GM18870 (cell line): ENCODE measurements around the gene MRPL40.
"Not testable (repeated sequence)": the region's sequence is repeated elsewhere in the genome, so short reads cannot be mapped to it uniquely, and the experiment has no call there.

Source experiments
- ATAC-seq: cut with Tn5 transposase; IDR thresholded peaks from one replicate; pipeline ENCODE4 v1.9.1; 2021; ENCODE audit warnings: moderate library complexity; ENCODE audit not compliant: unreplicated experiment

The MRPL40 gene

DNA sequence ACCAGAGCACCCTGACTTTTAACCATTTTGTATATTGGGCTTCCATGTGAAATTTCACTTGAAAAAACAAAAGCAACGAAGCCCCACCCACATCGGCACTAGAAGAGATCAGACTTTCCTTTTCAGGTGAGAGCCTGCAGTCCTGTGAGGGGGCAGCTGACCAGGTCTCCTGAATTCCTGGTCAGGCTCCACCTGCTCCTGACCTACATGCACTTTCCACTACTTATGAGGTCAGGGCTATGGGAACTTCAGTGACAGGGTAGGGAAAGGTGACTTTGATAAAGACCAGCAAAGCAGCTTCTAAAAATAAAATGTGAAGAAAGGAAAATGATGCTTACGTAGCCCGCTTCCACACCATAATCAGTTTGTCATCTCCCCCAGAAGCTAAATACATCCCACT, 25.5 kb upstream of the MRPL40 start:
- ATAC-seq: no peak

GRCh38 chr22:19407649-19408606, 24.4 kb upstream of the MRPL40 start:
- ATAC-seq: no peak

DNA sequence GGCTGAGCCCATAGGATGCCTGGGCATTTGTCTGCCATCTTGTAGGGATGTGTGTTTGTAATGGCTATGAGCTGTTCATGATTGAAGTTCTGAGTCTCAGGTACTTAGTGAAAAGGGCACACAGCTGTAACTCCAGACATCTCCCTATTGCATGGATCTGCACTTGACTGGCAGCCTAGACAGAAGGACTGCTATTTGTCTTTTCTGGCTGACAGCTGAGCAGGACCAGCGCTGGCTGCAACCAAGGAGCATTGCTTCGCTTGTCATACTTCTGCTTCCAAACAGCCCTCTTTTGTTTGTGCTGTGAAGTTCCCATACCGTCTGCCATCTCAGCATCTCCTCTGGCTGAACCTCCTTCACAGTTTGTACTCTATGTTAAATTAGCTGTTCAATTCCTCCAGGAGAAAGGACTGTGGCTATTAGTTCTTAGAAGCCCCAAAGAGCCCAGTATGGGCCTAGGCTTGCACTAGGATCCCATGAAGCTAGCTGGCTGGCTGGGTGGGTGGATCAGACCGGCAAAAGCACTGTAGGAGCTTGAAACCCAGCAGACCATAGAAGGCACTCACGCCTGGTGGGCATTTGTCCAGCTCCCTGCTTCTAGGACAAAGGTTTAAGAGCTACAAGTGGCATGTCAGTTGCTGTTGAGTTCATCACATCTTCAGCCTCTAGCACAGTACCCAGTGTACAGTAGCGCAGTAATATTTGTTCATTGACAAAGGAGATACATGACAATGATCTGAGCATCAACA, 21.2 kb upstream of the MRPL40 start:
- ATAC-seq: no peak

GRCh38 chr22:19411690-19412045, 20.7 kb upstream of the MRPL40 start:
- ATAC-seq: no peak

DNA sequence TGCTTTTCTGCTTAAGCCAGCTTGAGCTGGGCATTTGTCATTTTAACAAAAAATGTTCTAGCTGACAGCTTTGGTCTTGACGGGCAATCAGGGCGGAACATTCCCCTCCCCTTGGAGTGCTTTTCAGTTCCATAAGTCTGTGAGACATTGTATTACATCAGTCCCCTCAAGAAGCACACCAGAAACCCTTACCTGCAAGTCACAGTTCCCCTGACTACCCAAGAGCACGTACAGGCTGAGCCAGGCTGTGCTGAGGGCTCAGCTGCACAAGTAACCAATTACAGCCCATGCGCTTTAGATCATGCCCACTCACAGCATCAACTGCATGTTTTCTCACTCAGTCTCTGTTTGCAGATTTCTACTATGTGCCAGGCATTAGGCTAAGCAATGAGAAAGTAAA, 19.9 kb upstream of the MRPL40 start:
- ATAC-seq: no peak

DNA sequence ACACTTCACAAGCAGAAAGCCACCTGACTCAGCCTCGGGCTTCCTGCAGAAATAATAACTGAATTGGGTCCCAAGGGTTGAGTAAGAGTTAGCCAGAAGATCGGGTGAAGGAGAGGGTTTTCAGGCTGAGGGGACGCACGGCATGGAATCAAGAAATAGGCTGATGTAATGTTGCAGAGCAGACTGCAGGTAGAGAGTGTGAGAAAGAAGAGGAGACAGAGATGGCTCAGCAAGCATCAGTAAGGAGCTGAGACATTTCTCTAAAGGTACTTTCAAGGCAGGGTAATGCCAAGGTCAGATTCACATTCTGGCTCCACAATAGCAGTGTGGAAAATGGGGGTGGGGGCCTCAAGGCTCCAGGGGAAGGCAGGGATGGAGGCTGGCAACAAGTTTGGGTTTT, 19.4 kb upstream of the MRPL40 start:
- ATAC-seq: no peak

DNA sequence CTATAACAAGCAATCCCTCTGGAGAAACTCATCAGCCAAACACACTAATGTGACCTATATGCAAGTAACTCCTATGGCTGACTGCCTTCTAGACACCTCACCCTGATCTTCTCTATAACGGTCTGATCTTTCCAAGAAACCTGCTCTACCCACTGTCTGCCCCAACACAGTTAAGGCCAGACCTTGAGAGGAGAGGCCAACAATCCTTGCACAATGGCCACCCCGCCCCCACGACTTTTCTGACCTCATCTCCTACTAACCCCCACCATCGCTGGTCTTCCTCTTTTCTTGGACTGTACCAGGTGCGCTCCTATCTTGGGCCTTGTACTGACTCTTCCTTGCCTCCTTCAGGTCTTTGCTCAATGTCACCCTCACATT, 13.3 kb upstream of the MRPL40 start:
- ATAC-seq: no peak

DNA sequence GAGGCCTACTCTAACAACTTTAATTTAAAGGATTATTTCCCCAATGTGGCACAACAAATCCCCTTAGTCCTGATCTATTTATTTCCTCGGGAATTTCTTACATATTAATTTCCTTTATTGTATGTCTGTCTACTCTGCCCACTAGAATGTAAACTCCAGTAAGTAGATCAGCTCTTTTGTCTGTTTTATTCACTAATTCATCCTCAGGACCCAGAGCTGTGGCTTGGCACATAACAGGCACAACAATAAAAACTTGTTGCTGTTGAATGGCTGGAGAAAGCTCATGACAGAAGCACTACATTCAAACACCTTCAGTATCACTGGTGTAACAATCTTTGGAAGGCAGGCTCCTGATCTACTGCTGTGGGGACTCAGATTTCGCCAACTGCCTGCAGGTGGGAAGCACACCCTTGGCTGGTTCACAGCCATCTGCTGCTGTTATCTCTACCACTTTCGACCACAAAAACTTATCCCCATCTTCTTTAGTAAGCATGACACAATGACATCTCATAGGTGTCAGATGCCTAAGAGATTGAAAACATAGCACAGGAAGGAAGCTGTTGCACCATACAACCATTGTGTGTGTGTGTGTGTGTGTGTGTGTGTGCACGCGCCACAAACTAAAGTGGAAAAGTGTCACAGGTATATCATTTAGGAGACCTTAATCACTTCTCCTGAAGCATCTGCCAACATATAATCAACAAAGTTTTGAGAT, 12.7 kb upstream of the MRPL40 start:
- ATAC-seq: no peak

- ATAC-seq: no peak
Measured at GRCh38 chr22:19420321-19420720, 12.0 kb upstream of the MRPL40 start.

DNA sequence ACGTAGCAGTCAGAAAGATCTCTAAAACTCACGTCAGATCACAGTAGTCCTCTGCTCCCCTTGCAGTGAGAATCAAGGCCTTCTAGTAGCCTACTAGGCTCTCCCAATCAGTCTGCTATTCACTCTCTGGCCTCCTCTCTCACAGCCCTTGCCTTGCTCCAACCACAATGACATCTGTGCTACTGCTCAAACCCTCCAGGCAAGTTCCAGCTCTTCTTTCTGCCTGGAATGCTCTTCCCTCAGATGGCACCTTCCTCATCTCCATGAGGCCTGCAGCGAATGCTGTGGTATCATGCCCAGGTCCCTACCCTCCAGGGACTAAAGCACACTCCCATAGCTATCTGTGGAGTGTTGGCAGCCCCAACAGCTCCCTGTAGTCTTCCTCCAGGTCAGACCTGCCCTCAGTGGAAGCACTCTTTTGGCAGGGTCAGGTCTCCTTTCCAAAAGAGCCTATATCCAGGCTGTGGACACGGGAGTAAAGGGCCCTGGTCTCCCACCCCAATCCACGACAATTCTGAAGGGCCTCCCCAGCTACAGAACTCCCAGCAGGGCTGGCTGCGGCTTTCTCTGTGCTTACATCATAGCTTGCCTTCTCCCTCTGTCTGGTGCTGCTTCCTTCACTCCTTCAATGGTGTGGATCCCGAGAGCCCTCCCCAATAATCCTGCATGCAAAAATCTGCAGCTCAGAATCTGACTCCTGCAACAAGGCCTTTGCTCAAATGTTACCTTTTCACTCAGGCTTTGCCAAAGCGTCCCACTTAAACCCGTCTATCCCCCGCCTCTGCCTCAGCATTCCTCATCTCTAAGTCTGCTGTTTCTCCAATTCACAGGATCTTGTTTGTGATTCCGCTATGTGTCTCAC, 9.7 kb upstream of the MRPL40 start:
- ATAC-seq: no peak

- no peak for ATAC-seq
Measured at GRCh38 chr22:19424186-19424500, 8.2 kb upstream of the MRPL40 start.

DNA sequence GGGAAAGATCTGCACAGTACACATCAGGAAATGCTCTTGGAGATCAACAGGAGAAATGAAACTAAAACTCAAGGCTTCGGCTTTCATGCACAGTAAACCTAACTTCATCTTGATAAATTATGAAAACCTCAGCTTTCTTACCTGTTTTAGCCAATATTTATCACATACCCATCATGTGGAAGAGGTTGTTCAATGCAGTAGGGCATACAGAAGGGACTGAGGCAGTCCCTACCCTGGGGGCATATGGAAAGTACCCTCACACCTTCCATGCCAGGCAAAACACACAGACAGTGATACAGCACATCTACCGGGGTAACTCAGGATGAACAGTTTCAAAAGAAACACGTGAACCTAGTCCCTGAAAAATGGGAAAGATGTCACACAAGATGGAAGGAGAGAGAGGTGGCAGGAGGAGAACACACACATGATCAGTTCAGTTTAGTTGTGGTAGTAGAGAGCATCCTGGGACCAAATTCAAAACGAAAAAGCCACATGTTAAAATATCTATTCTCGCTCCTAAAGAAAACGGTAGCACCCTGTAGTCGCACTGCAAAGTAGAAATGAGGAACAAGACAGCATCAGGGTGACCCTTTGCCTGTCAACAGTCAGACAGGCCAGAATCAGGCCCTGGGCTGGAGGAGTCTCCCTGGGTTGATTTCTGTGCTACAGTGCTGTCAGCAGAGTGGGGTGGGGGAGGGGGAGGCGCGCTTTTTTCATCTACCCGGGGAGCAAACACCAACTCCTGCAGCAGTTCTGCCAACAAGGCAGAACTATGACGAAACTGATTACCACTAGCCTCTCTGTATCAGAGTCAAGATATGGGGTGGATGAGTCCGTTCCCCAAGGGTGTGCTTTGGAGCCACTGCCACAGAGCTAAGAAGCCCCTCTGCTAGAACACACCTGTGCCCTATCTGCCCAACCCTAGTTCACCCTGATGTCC, 2.1 kb upstream of the MRPL40 start:
- no peak for ATAC-seq

GRCh38 chr22:19430890-19431541, 1.3 kb upstream of the MRPL40 start:
- ATAC-seq: no peak

DNA sequence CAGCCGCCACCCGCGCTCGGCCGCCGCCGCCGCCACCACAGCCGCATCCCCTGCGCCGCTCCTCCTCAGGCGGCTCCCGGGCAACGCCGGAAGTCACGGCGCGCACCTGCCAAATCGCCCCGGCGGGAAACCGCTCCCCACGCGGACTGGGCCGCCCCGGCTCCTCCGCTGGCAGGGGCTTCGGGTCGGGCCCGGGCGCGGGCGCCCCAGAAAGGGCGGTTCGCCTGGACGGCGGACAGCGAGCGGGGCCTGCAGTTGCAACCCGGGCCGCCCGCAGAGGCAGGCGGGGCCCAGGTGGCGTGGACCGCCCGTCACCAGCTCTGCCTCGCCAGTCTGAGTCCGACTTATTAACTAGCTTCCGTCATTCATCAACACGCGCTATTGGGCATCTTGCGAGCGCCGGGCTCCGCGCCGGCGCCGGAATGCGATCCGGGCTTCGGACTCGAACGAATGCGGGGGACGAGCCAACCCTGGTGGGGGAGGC, 654 bp upstream of the MRPL40 start, which contains the start of gene HIRA:
TSS of gene HIRA (minus strand) at position 85 of the 484 bp plus-strand sequence. CDS start 257 bp downstream, outside the sequence.
- peak; percentile 28 for ATAC-seq

- ATAC-seq: no peak
Measured at GRCh38 chr22:19434401-19434800, 2.1 kb downstream of the MRPL40 start.

- no peak for ATAC-seq
Measured at GRCh38 chr22:19434829-19435580, 2.7 kb downstream of the MRPL40 start.

- not testable (repeated sequence) for ATAC-seq
Measured at GRCh38 chr22:19436444-19437161, 4.3 kb downstream of the MRPL40 start.
